Camera-type eye (tissue), 1 donor: ENCODE measurements around the gene SLC12A6. TPM values are rescaled to one million over a fixed set of nuclear protein-coding genes. Genes with fewer than 3 reads are reported as not detected.

Source experiments
- total RNA-seq: library from RNA; depleted of rRNA; stranded (reverse); fragments of >200 nt; gene quantifications from one replicate; pipeline ENCODE4 v1.2.3, GENCODE V29; 2014

The SLC12A6 gene
- total RNA-seq: 61.6 TPM

DNA sequence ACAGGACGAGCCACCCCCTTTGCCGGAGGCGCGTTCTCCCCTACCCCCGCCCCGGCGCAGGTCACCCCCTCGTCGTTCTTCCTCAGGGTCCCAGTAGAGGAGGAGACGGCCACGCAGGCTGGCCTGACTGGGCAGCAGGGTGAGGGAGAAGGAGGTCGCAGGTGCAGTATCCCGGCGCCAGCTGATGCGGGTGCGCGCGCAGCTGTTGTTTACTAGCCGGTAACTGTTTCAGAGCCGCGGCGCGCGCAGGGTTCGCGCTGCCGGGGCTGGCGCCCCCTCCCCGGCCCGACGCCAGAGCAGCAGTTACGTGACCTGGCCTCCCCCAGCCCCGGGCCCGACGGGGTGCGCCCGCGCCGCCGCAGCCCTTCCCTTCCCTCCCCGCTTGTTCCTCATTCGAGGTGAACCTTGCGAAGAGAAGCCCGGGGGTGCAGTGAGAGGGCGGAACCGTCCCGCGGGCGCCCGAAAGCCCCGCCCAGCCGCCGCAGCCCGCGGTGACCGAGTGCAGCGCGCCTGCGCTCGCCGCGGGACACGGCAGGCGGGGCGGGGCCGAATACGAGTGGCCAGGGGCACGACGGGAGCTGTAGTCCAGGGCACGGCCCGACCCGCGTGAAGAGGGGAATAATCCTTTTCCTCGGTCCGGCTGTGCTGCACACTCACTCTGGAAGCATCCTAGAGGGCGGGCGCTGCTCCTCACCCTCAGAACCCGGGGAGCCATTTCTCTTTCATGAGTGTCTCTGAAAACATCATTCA is at the start of gene SLC12A6:
Gene SLC12A6, minus strand, starts transcription at position 225 of the 750 bp plus-strand sequence. CDS start 1,101 bp downstream, outside the sequence.

DNA sequence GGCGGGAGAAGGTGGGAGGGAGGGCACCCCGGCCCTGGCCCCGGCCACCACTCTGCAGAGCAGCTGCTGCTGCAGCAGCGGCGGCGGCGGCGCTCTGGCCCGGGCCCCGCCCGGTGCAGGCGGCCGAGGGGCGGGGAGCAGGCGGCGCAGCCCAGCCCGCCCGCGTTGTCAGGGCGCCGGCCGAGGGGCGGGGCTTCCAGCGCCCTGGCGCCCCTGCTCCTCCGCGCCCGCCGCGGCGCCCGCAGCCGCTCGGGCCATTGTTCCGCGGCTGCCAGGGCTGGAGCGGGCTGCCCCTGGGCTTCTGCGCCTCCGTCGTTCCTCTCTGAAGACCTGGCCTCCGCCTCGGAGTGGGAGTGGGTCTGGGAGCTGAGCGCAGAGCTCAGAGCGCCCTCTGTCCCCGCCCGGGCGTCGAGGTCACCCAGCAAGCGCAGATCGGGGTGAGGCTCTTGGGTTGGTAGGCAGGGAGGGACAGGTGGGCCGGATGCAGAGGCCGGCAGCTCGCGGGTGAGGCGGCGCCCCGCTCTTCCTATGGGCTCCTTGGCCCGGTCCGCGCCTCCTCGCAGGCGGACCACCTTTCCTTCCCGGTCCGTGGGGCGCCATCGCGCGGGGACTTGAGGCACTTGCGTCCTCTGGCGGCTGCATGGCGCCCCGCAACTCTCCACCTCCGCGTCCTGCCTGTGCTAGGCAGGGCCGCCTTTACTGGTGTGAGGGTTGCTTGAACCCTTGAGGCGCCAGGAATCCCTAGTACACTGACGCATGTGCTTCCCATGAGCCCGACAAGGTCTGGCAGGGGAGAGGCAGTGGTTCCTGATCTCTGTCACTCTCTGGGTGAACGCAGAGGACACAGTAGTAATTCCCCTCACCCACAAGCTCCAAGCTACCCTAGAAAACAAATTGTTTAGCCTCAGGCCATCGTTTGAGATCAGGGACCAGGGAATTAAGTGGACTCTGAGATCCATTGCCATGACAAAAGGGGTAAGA is 29.8 kb upstream of the SLC12A6 start, which contains the start of gene LPCAT4:
Gene LPCAT4, minus strand, starts transcription at position 96 of the 981 bp plus-strand sequence. CDS start 96 bp downstream, outside the sequence.

DNA sequence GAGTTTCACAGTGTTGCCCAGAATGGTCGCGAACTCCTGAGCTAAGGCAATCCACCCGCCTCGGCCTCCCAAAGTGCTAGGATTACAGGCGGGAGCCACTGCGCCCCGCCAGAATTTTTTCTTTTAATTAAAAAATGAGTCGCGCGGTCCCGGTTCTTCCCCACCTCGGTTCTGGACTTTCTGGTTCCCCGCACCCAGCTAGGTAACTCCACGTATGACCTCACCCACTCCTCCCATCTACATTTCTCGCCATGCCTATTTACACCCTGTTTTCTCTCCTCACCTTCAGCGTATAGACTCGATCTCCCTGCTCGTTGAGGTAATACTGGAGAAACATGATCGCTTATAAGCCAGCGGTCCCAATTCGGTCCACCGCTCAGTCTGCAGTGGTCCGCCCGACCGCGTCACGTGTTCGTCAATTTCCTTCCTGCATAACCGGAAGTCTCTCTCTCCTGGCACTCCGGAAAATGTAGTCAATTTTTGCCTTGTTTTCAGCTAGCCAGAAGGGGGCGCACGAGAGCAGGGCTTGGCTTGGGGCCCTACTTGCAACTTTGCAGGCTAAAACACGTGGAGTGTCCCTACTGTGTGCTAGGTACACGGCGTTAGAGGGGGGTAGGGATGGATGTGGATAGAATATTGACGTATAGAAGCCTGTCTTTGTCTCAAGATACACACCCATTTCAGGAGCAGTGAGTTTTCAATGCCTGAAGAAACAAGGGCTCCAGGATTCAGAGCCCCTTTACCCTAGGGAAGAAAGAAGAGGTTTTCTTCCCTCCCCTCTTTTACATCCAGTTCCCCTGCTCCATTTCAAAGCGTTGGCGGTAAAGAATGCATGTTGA is 5.4 kb upstream of the SLC12A6 start, which contains the start of the genes NOP10 and NUTM1:
Gene NOP10, minus strand, starts transcription at position 400 of the 839 bp plus-strand sequence. Its CDS starts 63 bp downstream, at position 337.
Gene NUTM1, plus strand, starts transcription at position 579 of the 839 bp plus-strand sequence. CDS start 382 bp downstream, outside the sequence.

DNA sequence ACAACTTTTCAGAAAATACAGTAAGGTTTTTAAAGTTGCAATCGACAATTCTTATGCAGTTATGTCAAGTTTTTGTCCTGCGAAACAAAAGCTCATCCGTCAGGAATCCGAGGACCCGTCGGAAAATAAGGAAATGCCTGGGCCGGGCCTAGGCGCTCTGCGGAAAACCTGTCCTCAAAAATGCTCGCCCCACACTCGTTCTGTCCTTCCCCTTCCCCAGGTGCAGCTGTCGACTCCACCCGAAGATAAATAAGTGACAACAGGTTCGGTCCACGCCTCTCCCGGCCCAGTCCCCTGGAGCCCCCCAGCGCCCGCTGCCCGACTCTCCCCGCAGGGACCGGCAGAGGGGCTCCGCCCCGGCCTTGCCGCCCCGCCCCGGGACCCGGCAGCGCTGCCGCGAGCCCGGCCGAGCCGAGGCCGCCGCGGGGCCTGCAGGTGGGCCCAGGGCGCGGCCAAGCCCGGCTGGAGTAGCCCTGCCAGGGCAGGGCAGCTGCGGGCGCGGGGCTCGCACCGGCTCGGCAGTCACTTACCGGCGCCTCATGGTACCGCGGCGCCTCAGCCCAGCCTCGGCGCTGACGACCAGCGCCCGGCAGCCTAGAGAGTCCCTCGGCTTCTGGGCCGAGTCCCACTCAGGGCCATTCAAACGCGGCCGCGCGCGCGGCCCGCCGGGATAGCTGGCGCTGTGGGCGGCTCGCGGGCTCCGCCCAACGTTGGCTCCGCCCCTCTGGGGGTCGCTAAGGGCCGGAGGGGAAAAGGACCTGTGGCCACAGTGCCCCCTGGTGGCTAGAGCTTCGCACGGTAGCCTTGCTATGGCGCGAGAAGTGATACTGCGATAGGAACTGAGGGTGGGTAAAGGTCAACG is 127.9 kb downstream of the SLC12A6 start, which contains the start of gene KATNBL1:
Gene KATNBL1, minus strand, starts transcription at position 676 of the 862 bp plus-strand sequence. CDS start 46,420 bp downstream, outside the sequence.

Other genes with a start within 250 kb of the SLC12A6 start
- 24.5 TPM for gene EMC7, start 235.9 kb downstream of the SLC12A6 start, total RNA-seq
- 2.1 TPM for gene PGBD4, start 235.7 kb downstream of the SLC12A6 start, total RNA-seq
- gene KATNBL1, start 127.7 kb downstream of the SLC12A6 start, total RNA-seq: 110 TPM
- 107 TPM for gene EMC4, start 112.8 kb downstream of the SLC12A6 start, total RNA-seq
- 58.9 TPM for gene NOP10, start 5.4 kb upstream of the SLC12A6 start, total RNA-seq
- not detected for gene NUTM1, start 5.5 kb upstream of the SLC12A6 start, total RNA-seq
- 19.2 TPM for gene LPCAT4, start 29.4 kb upstream of the SLC12A6 start, total RNA-seq
- 75.0 TPM for gene GOLGA8A, start 100.0 kb upstream of the SLC12A6 start, total RNA-seq
- gene GOLGA8B, start 245.9 kb upstream of the SLC12A6 start, total RNA-seq: 71.0 TPM